ENCODE results near the gene RNF115. TPM values are rescaled to one million over a fixed set of nuclear protein-coding genes. Genes with fewer than 3 reads are reported as not detected.

The RNF115 gene
- total and polyA plus RNA-seq, 2 of the 8 experiments (the other 6 are each of a cell fraction or from before 2014, with no cell fraction given) = 4.7 to 10.8 TPM

DNA sequence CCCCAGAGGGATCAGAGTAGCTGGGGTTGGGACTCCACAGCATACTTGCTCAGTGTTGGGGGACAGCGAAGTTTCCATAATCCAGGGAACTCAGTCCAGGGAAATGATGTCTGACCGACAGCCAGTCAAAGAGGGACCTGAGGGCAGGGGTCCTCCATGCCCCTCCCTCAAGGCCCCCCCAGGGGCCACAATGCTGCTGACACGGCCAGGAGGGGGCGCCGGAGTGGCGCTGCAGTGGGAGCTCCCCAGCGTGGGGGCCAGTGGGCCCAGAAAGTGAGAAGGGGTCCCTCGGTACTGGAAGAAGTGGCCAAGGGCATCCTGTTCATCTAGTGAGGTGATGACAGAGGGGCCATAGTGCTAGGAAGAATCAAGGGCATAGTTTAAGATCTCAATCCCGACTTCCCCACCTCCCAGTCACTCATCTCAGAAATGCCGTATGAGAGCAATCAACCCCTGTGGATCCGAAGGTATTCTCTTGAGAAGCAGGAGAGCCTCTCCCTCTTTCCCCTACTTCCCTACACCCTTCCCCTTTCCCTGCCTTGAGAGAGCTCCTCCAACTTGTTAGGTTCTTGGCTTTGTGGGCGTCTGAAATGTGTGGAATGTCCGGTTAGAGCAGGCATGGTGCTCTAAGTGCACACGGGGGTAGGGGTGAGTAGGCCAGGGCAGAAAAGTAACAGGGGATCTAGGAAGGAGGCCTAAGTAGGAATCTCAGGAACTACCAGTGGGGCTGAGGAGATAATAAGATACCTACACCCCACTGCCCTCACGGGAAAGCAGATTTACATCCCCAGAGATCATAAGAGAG is 25.7 kb upstream of the RNF115 start:
- H3K4me1 ChIP-seq (replicated peaks in 1 of 4; ENCODE audit: control insufficient read depth in 3 of 4, insufficient read depth in 4 of 4, low read length in 3 of 4) = peaks cover 0 to 8% (median 0%) of the 10 kb centered on the region in 4 experiments; a peak in 2 of 7 replicates
- no peak for FAIRE-seq
- H3K79me2 ChIP-seq (ENCODE audit: control insufficient read depth in 1 of 2, insufficient read depth in 2 of 2, low read length in 2 of 2) = no peaks in the 10 kb centered on the region
- no peak overlapping the region for H2BK15ac ChIP-seq (ENCODE audit: low read length)
- no peak overlapping the region for H3K18ac ChIP-seq (ENCODE audit: extremely low read depth, low read length)
- H4K20me1 ChIP-seq (replicated peaks in 1 of 2; ENCODE audit: control insufficient read depth in 1 of 2, insufficient read depth in 2 of 2, low read length in 2 of 2) = peaks cover 2 to 4% of the 10 kb centered on the region in 2 experiments
- H3K23ac ChIP-seq (ENCODE audit: insufficient read length) = no peak overlapping the region
- peaks cover 3% of the 10 kb centered on the region for H3K23me2 ChIP-seq (ENCODE audit: low read depth, low read length)
- H3K9ac ChIP-seq (replicated peaks in 1 of 4; ENCODE audit: extremely low read depth in 1 of 4, low read depth in 3 of 4, low read length in 3 of 4) = no peak overlapping the region
- no peak overlapping the region for H3K4ac ChIP-seq (replicated peaks; ENCODE audit: insufficient read length, low read depth, low read length)
- CTCF ChIA-PET (ENCODE audit: partially characterized antibody) = interaction anchor here (0.7 to 9.6 kb wide), 15 partner anchors 8 to 176 kb away, joined by 3 to 214 read pairs (median 7); partner anchors contain the start of genes ANKRD35, PIAS3, POLR3C and RNF115
- no peak overlapping the region for H2BK12ac ChIP-seq (ENCODE audit: low read depth, low read length)
- H3K9me3 ChIP-seq (ENCODE audit: insufficient read depth in 2 of 2, low read depth in 1 of 2, low read length in 1 of 2) = no peaks in the 10 kb centered on the region
- no peak overlapping the region for H2BK5ac ChIP-seq (ENCODE audit: low read depth, low read length)
- POLR2A ChIA-PET (ENCODE audit: partially characterized antibody) = interaction anchor here (0.9 to 8.2 kb wide), 8 partner anchors 10 to 93 kb away, joined by 3 to 95 read pairs (median 3); partner anchors contain the start of gene PIAS3
- no peak overlapping the region for H4K8ac ChIP-seq (ENCODE audit: extremely low read depth, insufficient read depth, low read length)
- no peak overlapping the region for H2BK20ac ChIP-seq (ENCODE audit: low read length)
- H3K4me2 ChIP-seq (ENCODE audit: insufficient read depth in 1 of 2, low read depth in 2 of 2, low read length in 2 of 2) = no peak overlapping the region
- no peak for TF ChIP-seq POU5F1 (IDR thresholded peaks at IDR 0.05; ENCODE audit: low read depth, low read length)
- 0 out of 2 replicates have a peak, but pooled peaks have one; percentile 8 for TF ChIP-seq SRF (IDR thresholded peaks at IDR 0.05; ENCODE audit: low read depth, low read length)
- TF ChIP-seq RAD21 (IDR thresholded peaks at IDR 0.05 in 1 of 2, conservative IDR thresholded peaks at IDR 0.05 in 1 of 2; ENCODE audit: low read depth in 2 of 2, low read length in 2 of 2) = peak; percentile 42 to 68
- TF ChIP-seq, protein P1, sequence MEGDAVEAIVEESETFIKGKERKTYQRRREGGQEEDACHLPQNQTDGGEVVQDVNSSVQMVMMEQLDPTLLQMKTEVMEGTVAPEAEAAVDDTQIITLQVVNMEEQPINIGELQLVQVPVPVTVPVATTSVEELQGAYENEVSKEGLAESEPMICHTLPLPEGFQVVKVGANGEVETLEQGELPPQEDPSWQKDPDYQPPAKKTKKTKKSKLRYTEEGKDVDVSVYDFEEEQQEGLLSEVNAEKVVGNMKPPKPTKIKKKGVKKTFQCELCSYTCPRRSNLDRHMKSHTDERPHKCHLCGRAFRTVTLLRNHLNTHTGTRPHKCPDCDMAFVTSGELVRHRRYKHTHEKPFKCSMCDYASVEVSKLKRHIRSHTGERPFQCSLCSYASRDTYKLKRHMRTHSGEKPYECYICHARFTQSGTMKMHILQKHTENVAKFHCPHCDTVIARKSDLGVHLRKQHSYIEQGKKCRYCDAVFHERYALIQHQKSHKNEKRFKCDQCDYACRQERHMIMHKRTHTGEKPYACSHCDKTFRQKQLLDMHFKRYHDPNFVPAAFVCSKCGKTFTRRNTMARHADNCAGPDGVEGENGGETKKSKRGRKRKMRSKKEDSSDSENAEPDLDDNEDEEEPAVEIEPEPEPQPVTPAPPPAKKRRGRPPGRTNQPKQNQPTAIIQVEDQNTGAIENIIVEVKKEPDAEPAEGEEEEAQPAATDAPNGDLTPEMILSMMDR (IDR thresholded peaks at IDR 0.05; ENCODE audit: control extremely low read depth in 1 of 3, insufficient read depth in 1 of 3, low read depth in 1 of 3, low read length in 3 of 3) = peak; percentile 70 to 75 (median 73)
- TF ChIP-seq, protein P2, sequence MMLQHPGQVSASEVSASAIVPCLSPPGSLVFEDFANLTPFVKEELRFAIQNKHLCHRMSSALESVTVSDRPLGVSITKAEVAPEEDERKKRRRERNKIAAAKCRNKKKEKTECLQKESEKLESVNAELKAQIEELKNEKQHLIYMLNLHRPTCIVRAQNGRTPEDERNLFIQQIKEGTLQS (IDR thresholded peaks at IDR 0.05; ENCODE audit: insufficient read depth, low read depth, low read length) = no peak
- H4K5ac ChIP-seq (ENCODE audit: insufficient read length, low read depth, low read length) = no peak overlapping the region
- no peak overlapping the region for H3K4me3 ChIP-seq (ENCODE audit: extremely low read depth in 1 of 4, insufficient read depth in 2 of 4, low read depth in 3 of 4, low read length in 4 of 4)
- H3K14ac ChIP-seq (ENCODE audit: insufficient read length) = no peak overlapping the region
- 85% methylated on average over 15 of the region's 15 CpGs; no CpG with 5 or more reads in 1 of the 2 experiments for WGBS, 2 experiments (ENCODE audit: extremely low coverage in 1 of 2, insufficient coverage in 1 of 2, insufficient read length in 1 of 2, insufficient replicate concordance in 2 of 2, low coverage in 1 of 2, low lambda C conversion rate in 2 of 2, missing lambda C conversion rate in 1 of 2)
- H2AFZ ChIP-seq (ENCODE audit: low read length) = no peak overlapping the region
- peak in 1 of 2 experiments; percentile 77 for DNase-seq (ENCODE audit: low read depth in 1 of 2, low spot score in 2 of 2)
- H3K56ac ChIP-seq (replicated peaks; ENCODE audit: insufficient read length, low read depth, low read length) = no peak overlapping the region
- no peaks in the 10 kb centered on the region for H3K79me1 ChIP-seq (ENCODE audit: low read depth, low read length)
- no peak overlapping the region for H4K91ac ChIP-seq (replicated peaks; ENCODE audit: insufficient read length, low read length)
- no peak overlapping the region for H2BK120ac ChIP-seq (replicated peaks; ENCODE audit: low read depth, low read length)
- no peak overlapping the region for H2AK5ac ChIP-seq (ENCODE audit: low read depth, low read length)
- H3K27me3 ChIP-seq (replicated peaks in 1 of 4; ENCODE audit: control insufficient read depth in 3 of 4, extremely low read depth in 1 of 4, insufficient read depth in 3 of 4, low read length in 3 of 4) = no peaks in the 10 kb centered on the region; a peak in 1 of 7 replicates
- no peak overlapping the region for H3K27ac ChIP-seq (ENCODE audit: low read depth, low read length)
- peaks cover 6 to 51% (median 39%) of the 10 kb centered on the region in 4 experiments; a peak in 7 of 8 replicates for H3K36me3 ChIP-seq (ENCODE audit: control insufficient read depth in 2 of 4, insufficient read depth in 4 of 4, low read length in 3 of 4)

Data from H1 (cell line).